HUES64 (cell line): ENCODE data around the gene KCNA3.
"Not testable (repeated sequence)": the region's sequence is repeated elsewhere in the genome, so short reads cannot be mapped to it uniquely, and the experiment has no call there.

Experiments used
- H3K27ac ChIP-seq: 2 replicates; pipeline ENCODE4 v1.7.0; 2013; ENCODE audit warnings: low read depth, low read length, inconsistent platforms
- H3K27me3 ChIP-seq: 2 replicates; pipeline ENCODE4 v1.6.1; 2013; ENCODE audit warnings: mild to moderate bottlenecking, low read length; ENCODE audit not compliant: insufficient read depth
- H3K36me3 ChIP-seq: 2 replicates; pipeline ENCODE4 v1.6.1; 2013; ENCODE audit warnings: mild to moderate bottlenecking, low read length; ENCODE audit not compliant: insufficient read depth
- H3K4me1 ChIP-seq: 2 replicates; pipeline ENCODE4 v1.6.1; 2013; ENCODE audit warnings: mild to moderate bottlenecking, low read length, moderate library complexity; ENCODE audit not compliant: insufficient read depth
- H3K4me3 ChIP-seq: 2 replicates; pipeline ENCODE4 v1.5.1; 2013; ENCODE audit warnings: mild to moderate bottlenecking, low read length, moderate library complexity
- H3K9ac ChIP-seq: 2 replicates; pipeline ENCODE4 v1.6.1; 2013; ENCODE audit warnings: mild to moderate bottlenecking, low read depth, low read length
- H3K9me3 ChIP-seq: 2 replicates; pipeline ENCODE4 v1.6.1; 2013; ENCODE audit warnings: low read depth, low read length; ENCODE audit not compliant: insufficient read depth
- WGBS: fragments of 150-250, 120-280 bp; methylation state at CpG from one replicate; pipeline ENCODE4 v1.1.7; 2013; ENCODE audit warnings: missing lambda C conversion rate; 5-methylcytosine and 5-hydroxymethylcytosine counted together

The KCNA3 gene

DNA sequence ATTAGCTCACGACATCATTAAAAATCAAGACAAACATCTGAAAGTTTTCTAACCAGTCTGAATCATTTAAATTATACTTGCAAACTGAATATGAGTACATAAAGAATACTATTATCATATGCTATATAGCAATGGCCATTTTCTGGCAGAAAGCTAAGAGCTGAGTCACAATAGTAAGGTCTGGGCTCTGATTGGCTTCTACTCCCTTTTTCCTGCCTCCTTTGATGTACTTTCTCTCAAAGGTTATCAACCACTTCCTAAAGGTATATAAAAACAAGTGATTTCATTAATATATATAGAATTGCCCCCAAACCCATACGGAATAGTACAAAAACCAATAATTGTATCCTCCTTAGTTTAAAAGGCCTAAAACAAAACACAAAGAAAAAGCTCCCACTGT is 7.0 kb downstream of the KCNA3 start:
- H3K4me1 ChIP-seq = no peaks in the 10 kb centered on the region
- 84% methylated on average over 2 of the region's 2 CpGs for WGBS
- H3K4me3 ChIP-seq = no peak overlapping the region
- no peak overlapping the region for H3K9ac ChIP-seq
- H3K27ac ChIP-seq = no peak overlapping the region
- no peaks in the 10 kb centered on the region for H3K36me3 ChIP-seq
- no peaks in the 10 kb centered on the region for H3K9me3 ChIP-seq
- peaks cover 46% of the 10 kb centered on the region for H3K27me3 ChIP-seq

DNA sequence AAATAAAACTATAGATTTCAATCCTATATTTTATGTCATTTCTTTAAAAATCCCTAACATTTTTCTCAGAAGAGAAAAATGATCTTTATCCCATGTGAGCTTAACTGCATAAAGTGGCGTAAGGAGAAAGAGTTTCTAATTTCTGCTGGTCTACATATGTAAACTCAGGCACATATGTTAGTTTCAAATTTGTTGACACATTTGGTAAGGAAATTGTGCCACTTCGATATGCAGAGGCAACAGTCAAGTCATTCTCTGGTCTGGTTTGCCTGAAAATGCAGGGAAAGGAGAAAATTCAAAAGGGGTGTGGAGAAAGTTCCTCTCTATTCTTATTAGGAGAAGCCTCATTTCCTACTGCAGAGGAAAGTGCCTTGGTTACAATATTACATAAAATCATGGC is 11.5 kb downstream of the KCNA3 start:
- Histone ChIP-seq H3K9me3 (no peaks in the 10 kb centered on the region), H3K36me3 (no peaks in the 10 kb centered on the region), H3K9ac (no peak overlapping the region), H3K4me3 (no peak overlapping the region), H3K4me1 (no peaks in the 10 kb centered on the region), H3K27me3 (peaks cover 8% of the 10 kb centered on the region; the same call in 1 of the 2 replicates), H3K27ac (no peak overlapping the region)
- 88% methylated on average over 2 of the region's 2 CpGs for WGBS

DNA sequence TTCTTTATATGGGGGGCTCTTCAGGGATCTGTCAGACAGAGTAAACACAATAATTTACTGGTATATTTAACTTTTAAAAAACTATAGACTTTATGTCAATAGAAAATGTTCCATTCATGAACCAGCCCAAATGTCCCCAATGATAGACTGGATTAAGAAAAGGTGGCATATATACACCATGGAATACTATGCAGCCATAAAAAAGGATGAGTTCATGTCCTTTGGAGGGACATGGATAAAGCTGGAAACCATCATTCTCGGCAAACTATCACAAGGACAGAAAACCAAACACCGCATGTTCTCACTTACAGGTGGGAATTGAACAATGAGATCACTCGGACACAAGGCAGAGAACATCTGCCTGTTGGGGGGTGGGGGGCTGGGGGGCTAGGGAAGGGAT is 15.2 kb downstream of the KCNA3 start:
- not testable (repeated sequence) for H3K9ac ChIP-seq, H3K36me3 ChIP-seq, H3K9me3 ChIP-seq, H3K4me1 ChIP-seq, H3K27me3 ChIP-seq, H3K27ac ChIP-seq, H3K4me3 ChIP-seq
- 81% methylated on average over 3 of the region's 3 CpGs for WGBS

DNA sequence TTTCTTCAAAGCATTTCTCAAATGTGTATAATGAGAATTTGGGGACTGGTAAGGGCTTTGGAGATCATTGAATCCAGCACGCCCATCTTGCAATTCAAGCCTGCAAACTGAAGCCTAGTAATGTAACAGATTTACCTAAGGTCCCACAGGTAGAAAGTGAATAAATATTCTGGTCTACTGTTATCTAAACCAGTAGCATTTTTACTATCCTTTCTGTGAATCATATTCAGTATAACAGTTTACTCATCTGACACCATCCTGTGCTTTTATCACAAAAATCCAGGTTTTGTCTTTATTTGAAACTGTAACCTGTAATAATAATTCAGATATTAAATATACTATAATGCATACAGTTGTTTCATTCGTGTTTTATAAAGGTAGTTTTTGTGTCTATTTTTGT is 17.4 kb downstream of the KCNA3 start:
- Histone ChIP-seq H3K4me1 (no peaks in the 10 kb centered on the region), H3K27ac (no peak overlapping the region), H3K36me3 (no peaks in the 10 kb centered on the region), H3K9ac (no peak overlapping the region), H3K4me3 (no peak overlapping the region), H3K9me3 (no peaks in the 10 kb centered on the region), H3K27me3 (peaks cover 1% of the 10 kb centered on the region; the same call in 1 of the 2 replicates)
- 92% methylated on average over 1 of the region's 2 CpGs for WGBS

DNA sequence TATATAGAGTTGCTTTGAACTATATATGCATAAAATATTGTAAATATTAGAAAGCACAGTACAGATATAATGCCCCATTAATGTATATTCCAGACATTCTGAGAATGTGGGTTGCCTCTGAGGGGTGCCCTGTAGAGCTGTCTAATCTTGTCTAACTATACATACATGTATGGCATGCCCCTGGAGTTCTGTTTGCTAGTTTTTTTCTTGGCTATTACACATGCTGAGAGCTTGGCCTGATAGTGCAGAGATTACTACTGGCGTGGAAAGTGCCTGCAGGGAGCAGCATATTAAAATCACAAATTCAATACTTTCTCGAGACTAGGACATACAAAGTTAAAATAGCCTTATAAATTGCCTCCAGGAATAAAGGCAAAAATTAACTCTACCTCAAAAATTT is 24.1 kb downstream of the KCNA3 start:
- 0 out of 2 replicates have a peak, but pooled peaks cover 2% of the 10 kb centered on the region for H3K27me3 ChIP-seq
- no peaks in the 10 kb centered on the region for H3K4me1 ChIP-seq
- no peak overlapping the region for H3K27ac ChIP-seq
- no peak overlapping the region for H3K4me3 ChIP-seq
- no peak overlapping the region for H3K9ac ChIP-seq
- H3K9me3 ChIP-seq = no peaks in the 10 kb centered on the region
- 90% methylated on average over 2 of the region's 2 CpGs for WGBS
- H3K36me3 ChIP-seq = no peaks in the 10 kb centered on the region

DNA sequence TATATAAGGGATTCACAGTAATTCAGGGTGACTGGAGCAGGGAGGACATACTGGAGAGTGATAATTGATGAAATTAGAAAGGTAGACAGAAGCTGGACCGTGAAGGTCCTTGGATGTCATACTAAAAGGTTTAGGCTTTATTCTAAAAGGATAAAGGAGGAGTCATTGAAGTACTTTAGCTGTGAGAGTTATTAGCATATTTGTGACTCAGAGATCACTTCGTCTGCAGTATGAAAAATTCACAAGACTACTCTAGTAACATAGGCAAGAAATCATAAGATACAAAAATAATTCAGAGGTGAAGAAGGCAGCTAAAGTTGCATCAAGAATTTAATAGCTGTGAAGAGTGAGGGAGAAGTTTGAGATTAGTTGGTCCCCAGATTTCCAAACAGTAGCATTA is 26.3 kb downstream of the KCNA3 start:
- Histone ChIP-seq H3K4me1 (no peaks in the 10 kb centered on the region), H3K27ac (no peak overlapping the region), H3K4me3 (no peak overlapping the region), H3K9ac (no peak overlapping the region), H3K27me3 (0 out of 2 replicates have a peak, but pooled peaks cover 2% of the 10 kb centered on the region), H3K36me3 (no peaks in the 10 kb centered on the region), H3K9me3 (no peaks in the 10 kb centered on the region)
- WGBS = 56% methylated on average over 1 of the region's 2 CpGs

DNA sequence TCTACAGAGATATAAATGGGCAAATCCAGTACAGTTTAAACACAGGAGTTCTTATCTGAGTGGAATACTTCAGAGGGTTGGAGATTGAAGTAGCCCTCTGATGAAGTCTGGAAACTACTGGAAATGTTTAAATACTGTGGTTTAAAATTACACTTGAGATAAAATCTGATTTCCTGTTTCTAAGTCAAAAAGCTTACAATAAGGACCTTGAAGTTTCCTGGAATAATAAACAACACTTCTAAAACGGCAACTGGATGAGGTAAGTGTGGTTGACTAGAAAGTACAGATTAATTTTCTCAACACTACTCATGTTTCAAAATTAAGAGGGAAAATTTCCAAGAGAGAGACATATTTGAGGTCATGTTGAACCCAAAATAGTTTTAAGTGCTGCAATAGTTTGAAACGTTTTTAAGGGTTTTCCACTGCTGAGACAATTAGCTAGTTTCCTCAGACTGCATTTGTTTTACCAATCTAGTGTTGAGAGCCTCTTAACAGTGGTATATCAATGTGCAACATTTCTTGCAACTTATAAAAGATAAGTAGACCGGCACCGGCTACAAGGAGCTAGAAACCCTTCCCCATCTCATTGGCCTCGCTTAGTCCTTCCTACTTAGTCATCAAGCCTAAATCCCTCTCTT is 27.4 kb downstream of the KCNA3 start:
- Histone ChIP-seq H3K27ac (no peak overlapping the region), H3K9ac (no peak overlapping the region), H3K27me3 (0 out of 2 replicates have a peak, but pooled peaks cover 2% of the 10 kb centered on the region), H3K36me3 (no peaks in the 10 kb centered on the region), H3K9me3 (no peaks in the 10 kb centered on the region), H3K4me3 (no peak overlapping the region), H3K4me1 (no peaks in the 10 kb centered on the region)
- 93% methylated on average over 4 of the region's 5 CpGs for WGBS

DNA sequence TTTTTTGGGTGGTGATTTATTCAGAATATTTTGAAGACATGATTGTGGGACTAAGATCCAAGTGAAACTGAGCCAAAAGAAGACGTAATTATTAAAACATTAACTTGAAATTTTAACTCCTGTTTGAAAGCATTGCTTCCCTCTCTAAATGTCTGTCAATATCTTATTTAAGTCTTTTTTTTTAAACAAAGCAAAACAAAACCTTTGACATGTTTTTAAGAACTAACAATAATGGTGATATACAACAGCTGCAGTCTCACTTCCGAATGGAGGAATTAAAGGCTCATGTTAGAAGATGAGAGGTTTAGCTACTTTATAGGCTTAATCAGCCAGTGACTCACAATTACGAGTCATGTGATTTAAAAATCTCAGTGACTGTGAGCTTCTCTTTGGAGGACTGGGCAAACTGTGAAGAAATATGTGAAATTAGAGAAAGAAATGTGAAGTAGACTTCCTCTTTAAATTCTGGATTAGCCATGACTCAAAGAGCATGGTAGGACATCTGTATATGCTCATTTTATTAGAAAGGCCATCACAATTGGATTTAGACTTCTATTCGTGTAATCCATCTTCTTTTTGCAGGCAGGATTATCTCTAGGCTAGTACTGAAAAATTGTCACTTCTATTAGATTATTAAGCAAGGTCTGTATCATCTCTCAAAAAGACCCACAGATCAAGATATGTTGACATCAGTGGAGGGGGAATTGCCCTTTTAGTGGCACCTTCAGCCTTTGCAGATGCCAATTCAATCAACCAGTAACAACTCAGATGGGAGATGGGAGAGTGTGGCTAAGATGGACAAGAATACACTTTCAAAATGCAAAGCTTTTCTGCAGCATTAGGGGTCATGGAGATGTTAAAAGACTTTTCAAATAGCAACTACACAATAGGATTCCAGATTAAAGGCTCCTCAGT is 28.7 kb downstream of the KCNA3 start:
- Histone ChIP-seq H3K4me3 (no peak overlapping the region), H3K27me3 (0 out of 2 replicates have a peak, but pooled peaks cover 2% of the 10 kb centered on the region), H3K4me1 (no peaks in the 10 kb centered on the region), H3K9ac (no peak overlapping the region), H3K27ac (no peak overlapping the region), H3K36me3 (no peaks in the 10 kb centered on the region), H3K9me3 (no peaks in the 10 kb centered on the region)
- WGBS = 84% methylated on average over 3 of the region's 4 CpGs

DNA sequence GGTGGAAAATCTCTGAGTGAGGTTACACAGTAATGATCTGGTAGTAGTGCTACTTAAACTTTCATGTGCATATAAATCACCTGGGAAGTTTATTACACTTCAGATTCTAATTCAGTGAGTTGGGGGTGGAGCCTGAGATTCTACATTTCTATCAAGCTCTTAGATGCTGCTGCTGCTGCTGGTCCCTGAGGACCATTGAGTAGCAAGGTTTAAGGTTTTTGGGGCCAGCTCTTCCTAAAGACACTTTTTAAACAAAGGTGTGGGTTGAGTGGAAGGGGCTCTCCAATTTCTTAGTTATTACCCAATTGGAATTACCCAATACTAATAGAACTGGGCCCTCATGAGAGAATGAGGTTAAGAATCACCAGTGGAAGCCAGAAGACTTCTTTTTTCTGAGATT is 29.5 kb downstream of the KCNA3 start:
- Histone ChIP-seq H3K9ac (no peak overlapping the region), H3K4me1 (no peaks in the 10 kb centered on the region), H3K36me3 (no peaks in the 10 kb centered on the region), H3K27ac (no peak overlapping the region), H3K9me3 (no peaks in the 10 kb centered on the region), H3K27me3 (0 out of 2 replicates have a peak, but pooled peaks cover 2% of the 10 kb centered on the region), H3K4me3 (no peak overlapping the region)

DNA sequence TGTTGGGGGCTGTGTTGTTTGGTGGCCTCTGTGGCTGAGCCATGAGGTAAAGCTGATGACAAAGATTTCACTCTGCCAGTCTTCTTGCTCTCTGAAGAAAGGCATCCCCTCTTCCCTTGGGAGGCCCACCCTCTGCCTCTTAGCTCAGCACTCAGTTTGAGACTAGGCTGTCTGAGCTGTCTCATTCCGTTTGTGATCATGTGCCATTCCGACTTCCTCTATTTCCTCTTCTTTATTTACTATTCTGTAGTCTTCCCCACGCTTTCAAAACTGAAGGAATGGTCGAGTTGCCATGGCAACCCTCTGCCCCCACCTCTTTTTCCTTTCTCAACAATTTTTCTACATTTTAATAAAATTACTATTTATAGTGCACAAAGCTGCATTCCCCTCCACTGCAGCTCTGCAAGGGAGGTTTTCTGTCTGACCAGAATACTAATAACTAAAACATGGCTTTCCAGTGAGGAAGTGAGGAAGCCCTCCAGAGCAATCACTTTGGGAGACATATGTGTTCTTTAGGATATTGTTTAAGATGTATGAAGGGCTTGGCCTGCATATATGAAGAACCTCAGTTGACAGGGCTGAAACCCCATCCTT is 30.8 kb downstream of the KCNA3 start:
- Histone ChIP-seq H3K9ac (no peak overlapping the region), H3K36me3 (no peaks in the 10 kb centered on the region), H3K9me3 (no peaks in the 10 kb centered on the region), H3K27me3 (0 out of 2 replicates have a peak, but pooled peaks cover 2% of the 10 kb centered on the region), H3K4me1 (no peaks in the 10 kb centered on the region), H3K27ac (no peak overlapping the region), H3K4me3 (no peak overlapping the region)
- WGBS = 63% methylated on average over 4 of the region's 4 CpGs

DNA sequence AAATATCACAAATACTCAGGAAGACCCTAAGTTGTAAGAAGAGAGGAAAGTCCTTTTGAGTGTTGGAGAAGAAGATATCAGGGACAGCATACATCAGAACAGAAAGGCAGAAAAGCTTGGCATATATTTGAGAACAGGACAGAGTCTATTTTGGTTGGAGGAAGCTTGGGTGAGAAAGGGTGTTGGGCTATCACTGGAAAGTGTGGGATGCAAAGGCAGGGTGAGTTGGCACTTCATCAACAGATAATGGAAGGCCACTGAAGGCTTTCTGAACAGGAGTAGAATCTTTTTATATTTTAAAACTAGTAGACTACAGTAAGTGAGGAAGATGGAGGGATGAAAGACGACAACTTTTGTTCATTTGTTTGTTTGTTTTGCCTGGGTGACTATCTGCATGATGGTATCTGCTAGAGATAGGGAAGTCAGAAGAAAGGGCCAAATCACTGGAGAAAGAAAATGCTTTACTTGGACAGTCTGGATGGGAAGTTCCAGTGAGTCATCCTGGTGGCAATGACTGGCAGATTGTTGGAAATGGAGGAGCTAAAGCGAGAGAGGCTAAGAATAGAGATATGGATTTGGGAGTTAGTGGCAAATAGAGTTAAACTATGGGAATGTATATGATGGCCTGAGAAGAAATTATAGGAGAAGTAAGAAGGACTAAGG is 34.9 kb downstream of the KCNA3 start:
- Histone ChIP-seq H3K36me3 (no peaks in the 10 kb centered on the region), H3K4me3 (no peak overlapping the region), H3K9me3 (no peaks in the 10 kb centered on the region), H3K27me3 (no peaks in the 10 kb centered on the region), H3K27ac (no peak overlapping the region), H3K4me1 (no peaks in the 10 kb centered on the region), H3K9ac (no peak overlapping the region)
- 87% methylated on average over 2 of the region's 2 CpGs for WGBS
